NCI-H2196 (cell line): Measurements from ENCODE around the gene TEX29.

Source experiments
- DNase-seq: peaks from one replicate; lab custom pipeline; 2025; ENCODE audit not compliant: unreplicated experiment; lab: John Stamatoyannopoulos, UW

The TEX29 gene

GRCh38 chr13:111319521-111319920 lies 921 bp upstream of the TEX29 start:
- DNase-seq: no peak

GRCh38 chr13:111322001-111322915 lies 1.8 kb downstream of the TEX29 start:
- no peak for DNase-seq

GRCh38 chr13:111322916-111323331 lies 2.5 kb downstream of the TEX29 start:
- DNase-seq: no peak

GRCh38 chr13:111323549-111323948 lies 3.1 kb downstream of the TEX29 start:
- DNase-seq: no peak

- DNase-seq: no peak
Observed at GRCh38 chr13:111323950-111324651, 3.7 kb downstream of the TEX29 start.

GRCh38 chr13:111324736-111325135 lies 4.3 kb downstream of the TEX29 start:
- no peak for DNase-seq

GRCh38 chr13:111325146-111325890 lies 4.9 kb downstream of the TEX29 start:
- DNase-seq: no peak

GRCh38 chr13:111325941-111326620 lies 5.6 kb downstream of the TEX29 start:
- no peak for DNase-seq

GRCh38 chr13:111326621-111326965 lies 6.2 kb downstream of the TEX29 start:
- DNase-seq: no peak

GRCh38 chr13:111326981-111327642 lies 6.7 kb downstream of the TEX29 start:
- DNase-seq: no peak

GRCh38 chr13:111327730-111328573 lies 7.5 kb downstream of the TEX29 start:
- DNase-seq: no peak

GRCh38 chr13:111328574-111329410 lies 8.3 kb downstream of the TEX29 start:
- DNase-seq: no peak

- DNase-seq: no peak
Observed at GRCh38 chr13:111329641-111330040, 9.2 kb downstream of the TEX29 start.

GRCh38 chr13:111330066-111330610 lies 9.7 kb downstream of the TEX29 start:
- no peak for DNase-seq

- no peak for DNase-seq
Observed at GRCh38 chr13:111335298-111335697, 14.9 kb downstream of the TEX29 start.

- no peak for DNase-seq
Observed at GRCh38 chr13:111336666-111337065, 16.2 kb downstream of the TEX29 start.

GRCh38 chr13:111337206-111337605 lies 16.8 kb downstream of the TEX29 start:
- DNase-seq: no peak

- no peak for DNase-seq
Observed at GRCh38 chr13:111337741-111338140, 17.3 kb downstream of the TEX29 start.
